ENCODE data around the gene ASRGL1.

ASRGL1 gene

DNA sequence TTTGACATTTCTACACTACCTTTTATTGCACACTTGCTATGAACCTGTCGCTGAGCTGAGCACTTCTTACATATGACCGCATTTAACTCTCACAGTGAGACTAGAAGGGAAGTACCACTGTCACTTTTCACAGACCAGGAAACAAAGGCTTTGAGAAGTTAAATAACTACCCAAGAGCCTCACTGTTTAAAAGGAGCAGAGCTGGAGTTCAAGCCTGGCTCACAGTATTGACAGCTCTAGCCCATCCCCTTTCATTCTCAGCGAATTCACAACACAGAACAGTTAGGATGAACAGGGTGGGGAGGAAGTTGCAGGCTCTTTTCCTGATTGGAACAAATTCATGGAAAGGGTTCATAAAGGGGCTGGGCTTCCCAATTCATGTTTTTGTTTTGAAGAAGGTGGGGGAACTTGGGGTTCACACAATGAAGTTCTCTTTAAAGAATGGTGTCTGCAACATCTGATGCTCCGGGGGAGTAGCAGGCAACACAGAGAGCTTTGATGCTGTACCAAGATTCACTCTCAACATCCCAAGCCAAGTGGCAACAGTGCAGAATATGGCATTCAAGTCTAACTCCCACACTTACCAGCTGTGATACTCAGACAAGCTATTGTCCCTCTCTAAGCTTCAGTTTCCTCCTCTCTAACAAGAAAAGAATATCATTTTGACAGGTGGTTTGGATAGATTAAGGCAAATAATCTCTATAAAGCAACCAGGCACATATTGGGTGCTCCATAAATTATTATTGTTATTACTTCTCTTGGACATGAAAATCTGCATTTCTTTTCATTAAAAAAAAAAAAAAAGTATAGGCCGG lies 98.8 kb downstream of the ASRGL1 start:
- ATAC-seq (ENCODE audit: low read depth) (no peak), DNase-seq (ENCODE audit: low spot score) (no peak)
- Histone ChIP-seq H3K27ac (ENCODE audit: poor library complexity, severe bottlenecking) (no peak overlapping the region), H3K4me3 (ENCODE audit: severe bottlenecking) (no peak overlapping the region), H3K4me1 (ENCODE audit: insufficient read depth, poor library complexity, severe bottlenecking) (no peaks in the 10 kb centered on the region), H3K27me3 (ENCODE audit: insufficient read depth, poor library complexity, severe bottlenecking) (no peaks in the 10 kb centered on the region), H3K9me3 (ENCODE audit: severe bottlenecking) (no peaks in the 10 kb centered on the region), H3K36me3 (ENCODE audit: low read depth) (no peaks in the 10 kb centered on the region)
- TF ChIP-seq, protein P1, sequence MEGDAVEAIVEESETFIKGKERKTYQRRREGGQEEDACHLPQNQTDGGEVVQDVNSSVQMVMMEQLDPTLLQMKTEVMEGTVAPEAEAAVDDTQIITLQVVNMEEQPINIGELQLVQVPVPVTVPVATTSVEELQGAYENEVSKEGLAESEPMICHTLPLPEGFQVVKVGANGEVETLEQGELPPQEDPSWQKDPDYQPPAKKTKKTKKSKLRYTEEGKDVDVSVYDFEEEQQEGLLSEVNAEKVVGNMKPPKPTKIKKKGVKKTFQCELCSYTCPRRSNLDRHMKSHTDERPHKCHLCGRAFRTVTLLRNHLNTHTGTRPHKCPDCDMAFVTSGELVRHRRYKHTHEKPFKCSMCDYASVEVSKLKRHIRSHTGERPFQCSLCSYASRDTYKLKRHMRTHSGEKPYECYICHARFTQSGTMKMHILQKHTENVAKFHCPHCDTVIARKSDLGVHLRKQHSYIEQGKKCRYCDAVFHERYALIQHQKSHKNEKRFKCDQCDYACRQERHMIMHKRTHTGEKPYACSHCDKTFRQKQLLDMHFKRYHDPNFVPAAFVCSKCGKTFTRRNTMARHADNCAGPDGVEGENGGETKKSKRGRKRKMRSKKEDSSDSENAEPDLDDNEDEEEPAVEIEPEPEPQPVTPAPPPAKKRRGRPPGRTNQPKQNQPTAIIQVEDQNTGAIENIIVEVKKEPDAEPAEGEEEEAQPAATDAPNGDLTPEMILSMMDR (IDR thresholded peaks at IDR 0.05; ENCODE audit: poor library complexity, severe bottlenecking) = no peak

DNA sequence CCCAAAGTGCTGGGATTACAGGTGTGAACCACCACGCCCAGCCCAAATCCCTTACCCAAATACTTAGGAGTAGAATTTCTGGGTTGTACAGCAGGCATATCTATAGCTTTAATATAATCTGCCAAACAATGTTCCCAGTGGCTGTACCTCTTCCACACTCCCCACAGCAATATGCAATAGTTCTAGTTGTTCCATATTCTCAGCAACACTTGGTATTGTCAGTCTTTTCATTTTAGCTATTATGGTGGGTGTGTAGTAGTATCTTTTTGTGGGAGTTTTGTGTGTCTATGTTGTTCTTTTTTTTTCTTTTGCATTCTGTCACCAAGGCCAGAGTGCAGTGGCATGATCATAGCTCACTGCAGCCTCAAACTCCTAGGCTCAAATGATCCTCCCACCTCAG lies 100.4 kb downstream of the ASRGL1 start:
- no peaks in the 10 kb centered on the region for H3K9me3 ChIP-seq (ENCODE audit: severe bottlenecking)
- H3K4me1 ChIP-seq (ENCODE audit: insufficient read depth, poor library complexity, severe bottlenecking) = no peaks in the 10 kb centered on the region
- DNase-seq (ENCODE audit: low spot score) (no peak), ATAC-seq (ENCODE audit: low read depth) (no peak)
- no peak overlapping the region for H3K4me3 ChIP-seq (ENCODE audit: severe bottlenecking)
- H3K27ac ChIP-seq (ENCODE audit: poor library complexity, severe bottlenecking) = no peak overlapping the region
- H3K36me3 ChIP-seq (ENCODE audit: low read depth) = no peaks in the 10 kb centered on the region
- H3K27me3 ChIP-seq (ENCODE audit: insufficient read depth, poor library complexity, severe bottlenecking) = no peaks in the 10 kb centered on the region
- TF ChIP-seq, protein P1 (IDR thresholded peaks at IDR 0.05; ENCODE audit: poor library complexity, severe bottlenecking) = no peak

DNA sequence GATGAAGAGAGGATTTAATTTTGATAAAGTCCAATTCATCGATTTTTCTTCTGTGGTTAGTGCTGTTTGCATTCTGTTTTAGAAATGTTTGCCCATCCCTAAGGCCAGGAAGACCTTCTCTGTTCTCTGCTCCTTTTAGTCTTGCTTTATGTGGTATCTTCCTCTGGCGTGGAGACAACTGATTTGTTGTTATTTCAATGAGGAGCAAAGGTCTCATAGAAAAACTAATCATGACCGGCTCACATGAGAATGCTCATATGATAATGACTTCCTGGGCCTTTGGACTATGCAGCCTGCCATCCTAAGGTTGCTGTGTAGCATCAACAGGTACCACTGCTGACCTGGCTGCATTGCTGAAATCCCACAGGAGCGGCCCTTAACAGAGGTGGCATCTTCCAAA lies 101.4 kb downstream of the ASRGL1 start:
- Histone ChIP-seq H3K27me3 (ENCODE audit: insufficient read depth, poor library complexity, severe bottlenecking) (no peaks in the 10 kb centered on the region), H3K9me3 (ENCODE audit: severe bottlenecking) (no peaks in the 10 kb centered on the region), H3K27ac (ENCODE audit: poor library complexity, severe bottlenecking) (no peak overlapping the region), H3K4me3 (ENCODE audit: severe bottlenecking) (no peak overlapping the region), H3K36me3 (ENCODE audit: low read depth) (no peaks in the 10 kb centered on the region), H3K4me1 (ENCODE audit: insufficient read depth, poor library complexity, severe bottlenecking) (no peaks in the 10 kb centered on the region)
- TF ChIP-seq, protein P1 (IDR thresholded peaks at IDR 0.05; ENCODE audit: poor library complexity, severe bottlenecking) = no peak
- ATAC-seq (ENCODE audit: low read depth) (no peak), DNase-seq (ENCODE audit: low spot score) (no peak)

DNA sequence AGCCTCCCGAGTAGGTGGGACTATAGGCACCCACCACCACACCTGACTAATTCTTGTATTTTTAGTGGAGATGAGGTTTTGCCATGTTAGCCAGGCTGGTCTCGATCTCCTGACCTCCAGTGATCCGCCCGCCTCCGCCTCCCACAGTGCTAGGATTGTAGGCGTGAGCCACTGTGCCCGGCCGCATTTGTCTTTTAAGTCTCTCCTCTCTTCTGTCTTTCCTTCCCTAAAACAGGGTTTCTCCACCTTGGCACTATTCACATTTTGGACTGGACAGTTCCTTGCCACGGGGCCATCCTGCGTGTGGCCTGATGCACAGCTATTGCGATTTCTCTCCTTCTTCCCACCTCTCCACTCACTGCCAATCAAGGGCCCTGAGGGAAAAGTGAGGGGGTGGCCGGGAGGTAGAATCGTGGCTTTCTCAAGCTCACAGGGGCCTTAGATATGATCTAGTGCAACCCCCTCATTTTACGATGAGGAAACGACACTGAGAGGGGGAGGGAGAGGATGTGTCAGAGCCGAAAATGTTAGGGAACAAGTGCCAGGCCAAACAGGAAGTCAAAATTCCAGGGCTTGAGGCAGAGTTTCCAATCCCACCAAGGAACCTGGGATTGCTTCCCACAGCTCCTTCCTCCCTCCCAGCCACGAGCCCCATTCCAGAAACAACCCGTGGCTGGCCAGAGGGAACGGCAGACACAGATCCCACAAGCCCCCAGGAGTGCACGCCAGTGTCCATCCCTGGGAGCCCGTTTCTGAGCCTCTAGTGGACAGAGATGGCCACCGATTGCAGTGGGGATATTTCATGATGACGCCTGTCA lies 102.7 kb downstream of the ASRGL1 start:
- H3K9me3 ChIP-seq (ENCODE audit: severe bottlenecking) = no peaks in the 10 kb centered on the region
- TF ChIP-seq, protein P1 (IDR thresholded peaks at IDR 0.05; ENCODE audit: poor library complexity, severe bottlenecking) = no peak
- H3K4me1 ChIP-seq (ENCODE audit: insufficient read depth, poor library complexity, severe bottlenecking) = no peaks in the 10 kb centered on the region
- H3K36me3 ChIP-seq (ENCODE audit: low read depth) = no peaks in the 10 kb centered on the region
- DNase-seq (ENCODE audit: low spot score) = no peak
- ATAC-seq (ENCODE audit: low read depth) = no peak
- H3K27ac ChIP-seq (ENCODE audit: poor library complexity, severe bottlenecking) = no peak overlapping the region
- no peaks in the 10 kb centered on the region for H3K27me3 ChIP-seq (ENCODE audit: insufficient read depth, poor library complexity, severe bottlenecking)
- no peak overlapping the region for H3K4me3 ChIP-seq (ENCODE audit: severe bottlenecking)
